Thoracic aorta (tissue), 2 donors: ENCODE measurements around the gene CENPP. TPM values are rescaled to one million over a fixed set of nuclear protein-coding genes. Genes with fewer than 3 reads are reported as not detected.

Source experiments
- ATAC-seq: fragments of 150-250 bp; one replicate; pipeline ENCODE4 v1.8.0; 2017; ENCODE audit warnings: low read depth; ENCODE audit not compliant: insufficient number of reproducible peaks, low FRiP score
- DNase-seq: peaks from one replicate; pipeline ENCODE4 v3.0.0-alpha.2; 2020; ENCODE audit warnings: low spot score
- H3K27ac ChIP-seq, 2 donors: fragments of 200-600 bp; sonication (generic); 1 replicate in 1 of 2; 2 replicates in 1 of 2; pipeline ENCODE4 v1.5.1; 2016; ENCODE audit warnings: mild to moderate bottlenecking in 2 of 2, moderate library complexity in 2 of 2
- H3K27me3 ChIP-seq: fragments of 200-600 bp; sonication (generic); replicated peaks from 2 replicates; pipeline ENCODE4 v1.6.0; 2016; ENCODE audit warnings: mild to moderate bottlenecking; ENCODE audit not compliant: insufficient read depth
- H3K36me3 ChIP-seq: fragments of 200-600 bp; sonication (generic); one replicate; pipeline ENCODE4 v1.5.1; 2016
- H3K4me1 ChIP-seq, 2 donors: fragments of 200-600 bp; sonication (generic); 1 replicate in 1 of 2; 2 replicates in 1 of 2; pipeline versions ENCODE4 v1.5.1 to v1.6.0; 2016; ENCODE audit warnings: low read depth in 2 of 2, mild to moderate bottlenecking in 1 of 2; ENCODE audit not compliant: control insufficient read depth in 1 of 2
- H3K4me3 ChIP-seq: fragments of 200-600 bp; sonication (generic); 2 replicates; pipeline ENCODE4 v1.5.1; 2016; ENCODE audit warnings: mild to moderate bottlenecking
- H3K9me3 ChIP-seq: fragments of 200-600 bp; sonication (generic); 2 replicates; pipeline ENCODE4 v1.5.1; 2016
- total RNA-seq, 2 donors: library from RNA; depleted of rRNA; stranded (reverse); fragments of >200 nt; gene quantifications; one replicate each; pipeline versions ENCODE4 v1.1.0 to v1.2.3, GENCODE V29; 2016
- TF ChIP-seq, protein P1 (sequence below): fragments of 200-600 bp; sonication (generic); IDR thresholded peaks from one replicate; pipeline ENCODE4 v1.5.1; 2019; ENCODE audit warnings: antibody characterized with exemption

The CENPP gene
- total RNA-seq, 2 donors from 2014 or later, result 3.8 to 13.6 TPM

DNA sequence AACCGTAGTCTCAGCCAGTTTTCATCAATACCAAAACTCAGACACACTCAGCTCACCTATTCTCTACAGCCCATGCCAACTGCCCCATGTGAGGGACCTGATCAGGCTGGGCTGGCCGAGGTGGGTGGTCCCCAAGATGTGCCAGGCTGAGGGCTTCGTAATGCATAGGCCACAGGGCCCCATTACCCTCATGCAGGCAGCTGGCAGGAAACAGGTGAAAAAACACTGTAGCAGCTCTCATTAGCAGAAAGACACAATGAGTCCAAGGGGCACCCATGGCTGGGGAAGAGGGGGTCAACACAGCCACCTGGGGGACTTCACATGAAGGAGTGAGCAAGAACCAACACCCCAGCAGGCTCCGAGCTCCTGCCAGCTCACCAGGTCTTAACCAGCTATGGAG is 336.0 kb downstream of the CENPP start:
- TF ChIP-seq, protein P1, sequence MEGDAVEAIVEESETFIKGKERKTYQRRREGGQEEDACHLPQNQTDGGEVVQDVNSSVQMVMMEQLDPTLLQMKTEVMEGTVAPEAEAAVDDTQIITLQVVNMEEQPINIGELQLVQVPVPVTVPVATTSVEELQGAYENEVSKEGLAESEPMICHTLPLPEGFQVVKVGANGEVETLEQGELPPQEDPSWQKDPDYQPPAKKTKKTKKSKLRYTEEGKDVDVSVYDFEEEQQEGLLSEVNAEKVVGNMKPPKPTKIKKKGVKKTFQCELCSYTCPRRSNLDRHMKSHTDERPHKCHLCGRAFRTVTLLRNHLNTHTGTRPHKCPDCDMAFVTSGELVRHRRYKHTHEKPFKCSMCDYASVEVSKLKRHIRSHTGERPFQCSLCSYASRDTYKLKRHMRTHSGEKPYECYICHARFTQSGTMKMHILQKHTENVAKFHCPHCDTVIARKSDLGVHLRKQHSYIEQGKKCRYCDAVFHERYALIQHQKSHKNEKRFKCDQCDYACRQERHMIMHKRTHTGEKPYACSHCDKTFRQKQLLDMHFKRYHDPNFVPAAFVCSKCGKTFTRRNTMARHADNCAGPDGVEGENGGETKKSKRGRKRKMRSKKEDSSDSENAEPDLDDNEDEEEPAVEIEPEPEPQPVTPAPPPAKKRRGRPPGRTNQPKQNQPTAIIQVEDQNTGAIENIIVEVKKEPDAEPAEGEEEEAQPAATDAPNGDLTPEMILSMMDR, result no peak
- Histone ChIP-seq H3K9me3 (no peaks in the 10 kb centered on the region), H3K27me3 (no peaks in the 10 kb centered on the region), H3K4me1 (no peaks in the 10 kb centered on the region), H3K4me3 (no peak overlapping the region), H3K27ac (no peak overlapping the region), H3K36me3 (peaks cover 4% of the 10 kb centered on the region)
- DNase-seq (no peak), ATAC-seq (no peak)

DNA sequence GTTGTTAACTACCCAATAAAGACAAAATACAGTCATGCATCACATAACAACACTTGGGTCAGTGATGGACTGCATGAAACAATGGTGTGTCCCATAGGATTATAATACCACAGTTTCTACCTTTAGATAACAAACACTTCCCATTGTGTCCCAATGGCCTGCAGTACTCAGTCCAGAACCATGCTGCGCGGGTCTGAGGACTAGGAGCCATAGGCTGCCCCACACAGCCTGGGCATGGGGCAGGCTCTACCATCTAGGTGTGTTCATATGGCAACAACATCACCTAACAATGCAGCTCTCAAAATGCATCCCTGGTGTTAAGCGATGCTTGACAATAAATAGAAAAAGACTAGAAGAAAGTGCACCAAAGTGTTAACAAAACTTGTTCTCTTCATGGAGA is 337.4 kb downstream of the CENPP start:
- Histone ChIP-seq H3K4me1 (no peaks in the 10 kb centered on the region), H3K4me3 (no peak overlapping the region), H3K27me3 (no peaks in the 10 kb centered on the region), H3K27ac (no peak overlapping the region), H3K9me3 (no peaks in the 10 kb centered on the region), H3K36me3 (peaks cover 7% of the 10 kb centered on the region)
- TF ChIP-seq, protein P1, result no peak
- DNase-seq (no peak), ATAC-seq (no peak)

DNA sequence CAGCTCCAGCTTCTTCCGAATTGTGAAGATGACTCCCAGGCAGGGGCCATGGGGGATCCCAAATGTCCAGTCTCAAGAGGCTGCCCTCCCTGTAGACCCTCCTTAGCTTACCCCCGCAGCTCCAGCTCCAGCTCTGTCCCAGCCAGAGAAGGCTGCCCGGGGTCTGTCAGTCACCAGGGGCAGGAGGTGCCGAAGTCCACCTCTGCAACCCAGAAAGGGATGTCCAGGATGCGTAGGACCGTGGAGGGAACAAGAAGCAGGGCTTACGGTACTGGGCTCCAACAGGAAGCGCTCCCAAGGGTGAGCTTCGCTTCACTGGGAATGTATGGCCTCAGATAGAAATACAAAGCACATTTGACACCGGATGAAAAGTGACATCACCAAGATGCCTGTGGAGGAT is 338.2 kb downstream of the CENPP start:
- Histone ChIP-seq H3K4me3 (no peak overlapping the region), H3K9me3 (no peaks in the 10 kb centered on the region), H3K4me1 (peaks cover 0 to 8% of the 10 kb centered on the region in 2 donors), H3K27ac (no peak overlapping the region), H3K27me3 (no peaks in the 10 kb centered on the region), H3K36me3 (peaks cover 7% of the 10 kb centered on the region)
- DNase-seq (no peak), ATAC-seq (no peak)
- TF ChIP-seq, protein P1, result no peak

DNA sequence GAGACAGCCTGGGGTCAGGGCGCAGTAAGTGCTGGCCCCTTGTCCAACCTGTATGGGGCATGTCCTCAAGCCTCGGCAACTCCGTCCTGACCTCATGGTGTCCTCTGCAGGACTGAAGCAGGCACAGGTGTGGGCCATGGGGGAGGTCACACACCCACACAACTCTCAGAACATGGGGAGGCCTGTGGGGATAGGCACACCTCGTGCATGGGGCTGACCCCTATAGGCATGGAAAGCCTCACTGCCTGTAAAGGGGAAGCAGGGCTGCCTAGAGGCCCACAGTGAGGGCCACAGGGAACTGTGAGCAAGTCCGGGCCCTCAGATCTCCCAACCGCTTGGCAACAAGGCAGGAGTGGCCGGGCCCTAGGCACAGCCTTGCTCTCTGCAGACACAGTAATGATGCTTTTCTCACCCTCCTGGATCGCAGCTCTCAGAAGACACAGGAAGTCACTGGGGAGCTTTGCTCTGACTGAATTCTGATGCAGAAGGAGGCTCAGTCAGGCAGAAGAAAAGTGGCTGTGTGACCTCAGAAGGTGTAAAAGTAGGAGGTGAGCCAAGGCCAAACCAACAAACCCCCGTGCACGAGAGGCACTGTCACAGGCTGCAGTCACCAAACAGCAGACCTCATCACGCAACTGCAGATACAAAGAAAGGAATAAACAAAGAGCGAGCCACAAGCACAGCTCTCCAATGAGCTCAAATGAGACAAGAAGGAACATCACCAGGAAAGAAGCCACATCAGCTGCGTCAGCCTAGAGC is 338.8 kb downstream of the CENPP start:
- H3K4me1 ChIP-seq, result peaks cover 0 to 13% of the 10 kb centered on the region in 2 donors
- ATAC-seq (no peak), DNase-seq (no peak)
- H3K9me3 ChIP-seq, result no peaks in the 10 kb centered on the region
- peaks cover 7% of the 10 kb centered on the region for H3K36me3 ChIP-seq
- no peaks in the 10 kb centered on the region for H3K27me3 ChIP-seq
- no peak overlapping the region for H3K4me3 ChIP-seq
- no peak overlapping the region for H3K27ac ChIP-seq
- TF ChIP-seq, protein P1, result no peak

DNA sequence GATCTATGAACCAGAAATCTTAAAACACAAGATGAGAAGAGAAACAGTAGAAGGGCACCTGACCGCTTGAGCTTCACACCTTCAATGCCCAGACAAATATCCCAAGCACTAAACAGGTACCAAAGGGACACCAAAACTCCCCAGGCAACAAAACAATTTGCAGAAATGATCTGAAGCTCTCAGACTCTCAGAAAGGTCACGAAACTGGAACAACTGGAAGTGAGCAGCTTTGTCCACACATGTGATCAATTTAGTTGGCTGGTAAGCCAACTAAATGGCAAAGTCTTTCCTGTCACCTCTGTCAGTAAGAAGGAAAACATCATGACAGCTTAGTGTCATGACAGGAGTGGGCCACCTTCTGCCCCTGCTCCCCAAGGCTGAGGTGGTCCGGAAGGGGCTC is 340.1 kb downstream of the CENPP start:
- Histone ChIP-seq H3K27ac (no peak overlapping the region), H3K27me3 (no peaks in the 10 kb centered on the region)

More for the DNA sequence above, 340.1 kb downstream of the CENPP start:
- peaks cover 0 to 15% of the 10 kb centered on the region in 2 donors for H3K4me1 ChIP-seq
- no peak overlapping the region for H3K4me3 ChIP-seq
- H3K36me3 ChIP-seq, result peaks cover 7% of the 10 kb centered on the region
- no peaks in the 10 kb centered on the region for H3K9me3 ChIP-seq
- ATAC-seq (no peak), DNase-seq (no peak)
- TF ChIP-seq, protein P1, result no peak
